ENCODE measurements around the gene PLEKHG7. TPM values are rescaled to one million over a fixed set of nuclear protein-coding genes. Genes with fewer than 3 reads are reported as not detected.

The PLEKHG7 gene
- total RNA-seq (2021; ENCODE audit: unreplicated experiment) (not detected), Bru-seq, nascent RNA (percentile 5 among the genes with signal in this experiment), BruChase-seq, experiment 1, labeled RNA remaining after a 6-hour chase (percentile 1 among the genes with signal in this experiment), BruChase-seq, experiment 2, labeled RNA remaining after a 2-hour chase (not detected)
- not detected in 2 replicates for polyA plus RNA-seq (2012)
- long read RNA-seq: 0 reads

GRCh38 chr12:92702754-92703679 lies at the start of gene PLEKHG7:
Gene PLEKHG7 (plus strand): TSS chr12:92702989. CDS start chr12:92706632, 3,643 bp downstream.
- no peak within 1 kb of the TSS for H3K4me3 ChIP-seq (replicated peaks in 1 of 2; ENCODE audit: low read depth in 1 of 2, low read length in 2 of 2)
- CTCF ChIA-PET: no interaction called here
- no peak for DNase-seq (ENCODE audit: low read depth, low spot score)

More at GRCh38 chr12:92702754-92703679, at the start of gene PLEKHG7:
- BruUV-seq (replicated peaks): no TSS peak
- no peak within 1 kb of the TSS for H3K27ac ChIP-seq (ENCODE audit: low read depth, low read length)
- no peak for ATAC-seq
- no peak for TF ChIP-seq REST (IDR thresholded peaks at IDR 0.05; ENCODE audit: low read depth)
- TF ChIP-seq SIN3A (IDR thresholded peaks at IDR 0.05; ENCODE audit: low read depth): no peak
- no peak for TF ChIP-seq MAX (IDR thresholded peaks at IDR 0.05)
- TF ChIP-seq CTCF (IDR thresholded peaks at IDR 0.05 in 2 of 3, conservative IDR thresholded peaks at IDR 0.05 in 1 of 3; ENCODE audit: borderline replicate concordance in 1 of 3, insufficient read depth in 1 of 3, low read depth in 2 of 3, low read length in 2 of 3): no peak
- no peak for TF ChIP-seq EGR1 (IDR thresholded peaks at IDR 0.05; ENCODE audit: low read depth)
- TF ChIP-seq JUND (IDR thresholded peaks at IDR 0.05): no peak
- no peaks in the 10 kb centered on the region for H4K20me1 ChIP-seq (ENCODE audit: insufficient read depth)
- intact Hi-C loops (cut with micrococcal nuclease): no loop called here
- no peak within 1 kb of the TSS for H2AFZ ChIP-seq (ENCODE audit: low read depth, low read length, poor library complexity, severe bottlenecking)
- RAD21 ChIA-PET (ENCODE audit: low non-redundant PET in 1 of 2, low total read pairs in 2 of 2, uncharacterized antibody in 2 of 2, unreplicated experiment in 2 of 2): no interaction called here
- H3K9me3 ChIP-seq (ENCODE audit: control insufficient read depth in 1 of 2, insufficient read depth in 1 of 2, low read depth in 1 of 2, low read length in 2 of 2): no peaks in the 10 kb centered on the region; a peak in 1 of 4 replicates
- POLR2A ChIA-PET: no interaction called here
- no peak within 1 kb of the TSS for H3K9ac ChIP-seq (ENCODE audit: low read length)
- no peaks in the 10 kb centered on the region for H3K79me2 ChIP-seq (ENCODE audit: insufficient read depth, low read length)
- no peaks in the 10 kb centered on the region for H3K4me1 ChIP-seq (ENCODE audit: control insufficient read depth in 1 of 2, insufficient read depth in 2 of 2, low read length in 2 of 2)
- H3K27me3 ChIP-seq (ENCODE audit: insufficient read depth, low read length): no peaks in the 10 kb centered on the region
- no peak within 1 kb of the TSS for H3K4me2 ChIP-seq (ENCODE audit: low read length)
- H3K9me2 ChIP-seq (ENCODE audit: insufficient read depth): no peaks in the 10 kb centered on the region
- no peaks in the 10 kb centered on the region for H3K36me3 ChIP-seq (ENCODE audit: control insufficient read depth in 1 of 2, insufficient read depth in 2 of 2, low read length in 2 of 2)

Measured in HCT116 (cell line).